GM12878 (cell line): Measurements from ENCODE around the gene PODXL2.

Source experiments
- ELK1 ChIP-seq: IDR thresholded peaks from 2 replicates; pipeline ENCODE4 v1.6.1; 2012; ENCODE audit warnings: low read depth, low read length, improper control_type of control experiment
- MAX ChIP-seq: IDR thresholded peaks from 2 replicates; pipeline ENCODE4 v1.6.1; 2012; ENCODE audit warnings: low read depth, low read length, improper control_type of control experiment
- MYC ChIP-seq: IDR thresholded peaks from 2 replicates; pipeline ENCODE4 v1.6.1; 2011; ENCODE audit warnings: mild to moderate bottlenecking, low read length, moderate library complexity, inconsistent platforms; ENCODE audit not compliant: insufficient read depth, insufficient replicate concordance, insufficient read length, severe bottlenecking
- POLR2A ChIP-seq: IDR thresholded peaks from 2 replicates; pipeline ENCODE4 v1.6.1; 2011; ENCODE audit warnings: low read depth, mild to moderate bottlenecking, low read length
- TAF1 ChIP-seq: IDR thresholded peaks from 2 replicates; pipeline ENCODE4 v1.6.1; 2011; ENCODE audit warnings: mild to moderate bottlenecking, low read depth, low read length, borderline replicate concordance
- TCF12 ChIP-seq: IDR thresholded peaks from 2 replicates; pipeline ENCODE4 v1.6.1; 2011; ENCODE audit warnings: low read depth, mild to moderate bottlenecking, low read length
- TF ChIP-seq, protein P1 (sequence below), 3 experiments: IDR thresholded peaks in 2 of 3; conservative IDR thresholded peaks in 1 of 3; 2 replicates each; pipeline ENCODE4 v1.5.1; 2011; ENCODE audit warnings: low read depth in 3 of 3, low read length in 3 of 3, mild to moderate bottlenecking in 3 of 3, control low read depth in 2 of 3, moderate library complexity in 2 of 3, inconsistent platforms in 1 of 3, mixed read lengths in 1 of 3; ENCODE audit not compliant: control insufficient read depth in 2 of 3, insufficient read depth in 1 of 3; ENCODE audit errors: extremely low read depth in 1 of 3
- TF ChIP-seq, protein P2 (sequence below): IDR thresholded peaks from 2 replicates; pipeline ENCODE4 v1.6.1; 2012; ENCODE audit warnings: mild to moderate bottlenecking, low read depth, low read length

GRCh38 chr3:127665586-127665985 lies 36.6 kb downstream of the PODXL2 start:
- TF ChIP-seq, protein P1, sequence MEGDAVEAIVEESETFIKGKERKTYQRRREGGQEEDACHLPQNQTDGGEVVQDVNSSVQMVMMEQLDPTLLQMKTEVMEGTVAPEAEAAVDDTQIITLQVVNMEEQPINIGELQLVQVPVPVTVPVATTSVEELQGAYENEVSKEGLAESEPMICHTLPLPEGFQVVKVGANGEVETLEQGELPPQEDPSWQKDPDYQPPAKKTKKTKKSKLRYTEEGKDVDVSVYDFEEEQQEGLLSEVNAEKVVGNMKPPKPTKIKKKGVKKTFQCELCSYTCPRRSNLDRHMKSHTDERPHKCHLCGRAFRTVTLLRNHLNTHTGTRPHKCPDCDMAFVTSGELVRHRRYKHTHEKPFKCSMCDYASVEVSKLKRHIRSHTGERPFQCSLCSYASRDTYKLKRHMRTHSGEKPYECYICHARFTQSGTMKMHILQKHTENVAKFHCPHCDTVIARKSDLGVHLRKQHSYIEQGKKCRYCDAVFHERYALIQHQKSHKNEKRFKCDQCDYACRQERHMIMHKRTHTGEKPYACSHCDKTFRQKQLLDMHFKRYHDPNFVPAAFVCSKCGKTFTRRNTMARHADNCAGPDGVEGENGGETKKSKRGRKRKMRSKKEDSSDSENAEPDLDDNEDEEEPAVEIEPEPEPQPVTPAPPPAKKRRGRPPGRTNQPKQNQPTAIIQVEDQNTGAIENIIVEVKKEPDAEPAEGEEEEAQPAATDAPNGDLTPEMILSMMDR (IDR thresholded peaks at IDR 0.05 in 2 of 3, conservative IDR thresholded peaks at IDR 0.05 in 1 of 3; ENCODE audit: control insufficient read depth in 2 of 3, extremely low read depth in 1 of 3, insufficient read depth in 1 of 3, low read depth in 3 of 3, low read length in 3 of 3) = no peak
- TF ChIP-seq TCF12 (no peak), ELK1 (no peak), MYC (no peak), MAX (no peak), POLR2A (no peak), TAF1 (no peak)
- TF ChIP-seq, protein P2, sequence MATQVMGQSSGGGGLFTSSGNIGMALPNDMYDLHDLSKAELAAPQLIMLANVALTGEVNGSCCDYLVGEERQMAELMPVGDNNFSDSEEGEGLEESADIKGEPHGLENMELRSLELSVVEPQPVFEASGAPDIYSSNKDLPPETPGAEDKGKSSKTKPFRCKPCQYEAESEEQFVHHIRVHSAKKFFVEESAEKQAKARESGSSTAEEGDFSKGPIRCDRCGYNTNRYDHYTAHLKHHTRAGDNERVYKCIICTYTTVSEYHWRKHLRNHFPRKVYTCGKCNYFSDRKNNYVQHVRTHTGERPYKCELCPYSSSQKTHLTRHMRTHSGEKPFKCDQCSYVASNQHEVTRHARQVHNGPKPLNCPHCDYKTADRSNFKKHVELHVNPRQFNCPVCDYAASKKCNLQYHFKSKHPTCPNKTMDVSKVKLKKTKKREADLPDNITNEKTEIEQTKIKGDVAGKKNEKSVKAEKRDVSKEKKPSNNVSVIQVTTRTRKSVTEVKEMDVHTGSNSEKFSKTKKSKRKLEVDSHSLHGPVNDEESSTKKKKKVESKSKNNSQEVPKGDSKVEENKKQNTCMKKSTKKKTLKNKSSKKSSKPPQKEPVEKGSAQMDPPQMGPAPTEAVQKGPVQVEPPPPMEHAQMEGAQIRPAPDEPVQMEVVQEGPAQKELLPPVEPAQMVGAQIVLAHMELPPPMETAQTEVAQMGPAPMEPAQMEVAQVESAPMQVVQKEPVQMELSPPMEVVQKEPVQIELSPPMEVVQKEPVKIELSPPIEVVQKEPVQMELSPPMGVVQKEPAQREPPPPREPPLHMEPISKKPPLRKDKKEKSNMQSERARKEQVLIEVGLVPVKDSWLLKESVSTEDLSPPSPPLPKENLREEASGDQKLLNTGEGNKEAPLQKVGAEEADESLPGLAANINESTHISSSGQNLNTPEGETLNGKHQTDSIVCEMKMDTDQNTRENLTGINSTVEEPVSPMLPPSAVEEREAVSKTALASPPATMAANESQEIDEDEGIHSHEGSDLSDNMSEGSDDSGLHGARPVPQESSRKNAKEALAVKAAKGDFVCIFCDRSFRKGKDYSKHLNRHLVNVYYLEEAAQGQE = no peak
